ENCODE measurements around the gene PA2G4. TPM values are rescaled to one million over a fixed set of nuclear protein-coding genes. Genes with fewer than 3 reads are reported as not detected.

PA2G4 gene
- total RNA-seq, 1 experiment from 2014 or later = 175 TPM

- H3K27me3 ChIP-seq (ENCODE audit: control insufficient read depth, insufficient read depth, low read length) = no peaks in the 10 kb centered on the region
- H3K4me3 ChIP-seq (ENCODE audit: low read depth in 2 of 2, low read length in 2 of 2) = peak overlapping the region; percentile 66
- DNase-seq (ENCODE audit: low read depth, low spot score) (peak; percentile 45), ATAC-seq (peak; percentile 82)
- peaks cover 3% of the 10 kb centered on the region; the same call in 1 of the 2 replicates for H3K36me3 ChIP-seq (ENCODE audit: control insufficient read depth, insufficient read depth, low read length)
- ChIA-PET CTCF (interaction anchor here (0.6 kb wide), 2 partner anchors 26 to 432 kb away, joined by 3 to 6 read pairs; partner anchors contain the start of gene RDH5), POLR2A (interaction anchor here (0.6 kb wide), 1 partner anchor 162 kb away, joined by 5 read pairs; no protein-coding TSS in a partner anchor)
- H3K9me3 ChIP-seq (ENCODE audit: control insufficient read depth, insufficient read depth, low read depth, low read length) = no peaks in the 10 kb centered on the region
- TSS peak; percentile 95 for BruUV-seq (replicated peaks)
- in situ Hi-C loops (cut with HindIII; ENCODE audit: low pct_unique_long_range_greater_than_20kb, low sequenced_read_pairs) = no loop called here
- H3K27ac ChIP-seq (ENCODE audit: low read length) = peak overlapping the region; percentile 93
- H3K4me1 ChIP-seq (ENCODE audit: control insufficient read depth, insufficient read depth, low read length) = peaks cover 26% of the 10 kb centered on the region
- intact Hi-C loops (cut with micrococcal nuclease; ENCODE audit: unreplicated experiment) = no loop called here
- TF ChIP-seq REST (IDR thresholded peaks at IDR 0.05; ENCODE audit: insufficient read depth in 1 of 2, low read depth in 2 of 2, low read length in 1 of 2) = no peak
- no peak for TF ChIP-seq SIN3A (IDR thresholded peaks at IDR 0.05; ENCODE audit: borderline replicate concordance, insufficient read depth, low read depth, low read length)
- TF ChIP-seq TCF7L2 (IDR thresholded peaks at IDR 0.05; ENCODE audit: low read depth, low read length) = no peak
- TF ChIP-seq CTCF (IDR thresholded peaks at IDR 0.05) = no peak
- no peak for TF ChIP-seq POLR2AphosphoS5 (IDR thresholded peaks at IDR 0.05; ENCODE audit: low read depth, low read length)
Measured at GRCh38 chr12:56151672-56152131, 47.3 kb downstream of the PA2G4 start.

GRCh38 chr12:56152132-56152755 is 47.9 kb downstream of the PA2G4 start, which contains the start of gene MYL6B:
MYL6B (plus strand) TSS chr12:56152587; CDS start chr12:56153919, 1,332 bp downstream.
- BruUV-seq (replicated peaks) = no TSS peak
- peak within 1 kb of the TSS; percentile 93 for H3K27ac ChIP-seq (ENCODE audit: low read length)
- H3K4me1 ChIP-seq (ENCODE audit: control insufficient read depth, insufficient read depth, low read length) = peaks cover 28% of the 10 kb centered on the region
- peak within 1 kb of the TSS; percentile 66 for H3K4me3 ChIP-seq (ENCODE audit: low read depth in 2 of 2, low read length in 2 of 2)
- no peaks in the 10 kb centered on the region for H3K27me3 ChIP-seq (ENCODE audit: control insufficient read depth, insufficient read depth, low read length)
- TF ChIP-seq SIN3A (IDR thresholded peaks at IDR 0.05; ENCODE audit: borderline replicate concordance, insufficient read depth, low read depth, low read length) (no peak; the same call in 1 of the 2 replicates), POLR2AphosphoS5 (IDR thresholded peaks at IDR 0.05; ENCODE audit: low read depth, low read length) (peak; percentile 82)
- in situ Hi-C loops (cut with HindIII; ENCODE audit: low pct_unique_long_range_greater_than_20kb, low sequenced_read_pairs) = no loop called here
- ChIA-PET CTCF (interaction anchor here (0.6 kb wide), 2 partner anchors 26 to 432 kb away, joined by 3 to 6 read pairs; partner anchors contain the start of gene RDH5), POLR2A (interaction anchor here (0.6 kb wide), 1 partner anchor 163 kb away, joined by 5 read pairs; no protein-coding TSS in a partner anchor)
- DNase-seq (ENCODE audit: low read depth, low spot score) (peak; percentile 74), ATAC-seq (peak; percentile 94)
- no peaks in the 10 kb centered on the region for H3K9me3 ChIP-seq (ENCODE audit: control insufficient read depth, insufficient read depth, low read depth, low read length)
- intact Hi-C loops (cut with micrococcal nuclease; ENCODE audit: unreplicated experiment) = no loop called here
- H3K36me3 ChIP-seq (ENCODE audit: control insufficient read depth, insufficient read depth, low read length) = peaks cover 3% of the 10 kb centered on the region; the same call in 1 of the 2 replicates
